GM18508 (cell line): ENCODE measurements around the gene CRIM1.
"Not testable (repeated sequence)": the region's sequence is repeated elsewhere in the genome, so short reads cannot be mapped to it uniquely, and the experiment has no call there.

ENCODE experiments used
- ATAC-seq: cut with Tn5 transposase; IDR thresholded peaks from one replicate; pipeline ENCODE4 v1.9.1; 2021; ENCODE audit warnings: moderate number of reproducible peaks; ENCODE audit not compliant: insufficient read depth, unreplicated experiment

CRIM1 gene

GRCh38 chr2:36355151-36355889, at the start of gene CRIM1:
TSS of gene CRIM1 (plus strand) at chr2:36355778. CDS start at chr2:36356293, 515 bp downstream.
- no peak for ATAC-seq

- ATAC-seq: no peak
Observed at GRCh38 chr2:36307441-36307840, 48.1 kb upstream of the CRIM1 start.

- ATAC-seq: not testable (repeated sequence)
Observed at GRCh38 chr2:36310444-36310843, 45.1 kb upstream of the CRIM1 start.

GRCh38 chr2:36318547-36318946, 37.0 kb upstream of the CRIM1 start:
- ATAC-seq: no peak

GRCh38 chr2:36322108-36322507, 33.5 kb upstream of the CRIM1 start:
- no peak for ATAC-seq

GRCh38 chr2:36326286-36326685, 29.3 kb upstream of the CRIM1 start:
- ATAC-seq: no peak

GRCh38 chr2:36329251-36329650, 26.3 kb upstream of the CRIM1 start:
- ATAC-seq: no peak

GRCh38 chr2:36329746-36330472, 25.7 kb upstream of the CRIM1 start:
- no peak for ATAC-seq

- no peak for ATAC-seq
Observed at GRCh38 chr2:36330473-36331395, 24.8 kb upstream of the CRIM1 start.

- no peak for ATAC-seq
Observed at GRCh38 chr2:36333350-36334012, 22.1 kb upstream of the CRIM1 start.

- no peak for ATAC-seq
Observed at GRCh38 chr2:36335597-36335996, 20.0 kb upstream of the CRIM1 start.

GRCh38 chr2:36336321-36336720, 19.3 kb upstream of the CRIM1 start:
- ATAC-seq: no peak

GRCh38 chr2:36337354-36337753, 18.2 kb upstream of the CRIM1 start:
- ATAC-seq: peak; percentile 55

- no peak for ATAC-seq
Observed at GRCh38 chr2:36338124-36338826, 17.3 kb upstream of the CRIM1 start.

- ATAC-seq: no peak
Observed at GRCh38 chr2:36338827-36339145, 16.8 kb upstream of the CRIM1 start.

- no peak for ATAC-seq
Observed at GRCh38 chr2:36339607-36340218, 15.9 kb upstream of the CRIM1 start.

GRCh38 chr2:36343606-36344005, 12.0 kb upstream of the CRIM1 start:
- ATAC-seq: no peak

GRCh38 chr2:36348721-36349120, 6.9 kb upstream of the CRIM1 start:
- no peak for ATAC-seq

- no peak for ATAC-seq
Observed at GRCh38 chr2:36351291-36351690, 4.3 kb upstream of the CRIM1 start.
